Measurements from ENCODE around the gene UBE2D2. TPM values are rescaled to one million over a fixed set of nuclear protein-coding genes. Genes with fewer than 3 reads are reported as not detected.
"Not testable (repeated sequence)": the region's sequence is repeated elsewhere in the genome, so short reads cannot be mapped to it uniquely, and the experiment has no call there.

UBE2D2 gene
- total RNA-seq, 6 experiments from 2014 or later, result 38.3 to 68.3 (median 53.1) TPM

GRCh38 chr5:139597134-139597533 is 36.0 kb downstream of the UBE2D2 start:
- H3K27me3 ChIP-seq, result no peaks in the 10 kb centered on the region
- H3K27ac ChIP-seq, result no peak overlapping the region
- H3K36me3 ChIP-seq, result peaks cover 1 to 20% (median 9%) of the 10 kb centered on the region in 4 donors
- intact Hi-C loops (cut with DNase I), result no loop called here
- H3K4me1 ChIP-seq, result no peaks in the 10 kb centered on the region
- no peak for ATAC-seq
- no peak for TF ChIP-seq CTCF (IDR thresholded peaks at IDR 0.05)
- no peak for TF ChIP-seq POLR2A (IDR thresholded peaks at IDR 0.05)
- no peak for DNase-seq
- H3K4me3 ChIP-seq, result no peak overlapping the region
- no peaks in the 10 kb centered on the region for H3K9me3 ChIP-seq

GRCh38 chr5:139598601-139598965 is 37.4 kb downstream of the UBE2D2 start:
- ATAC-seq; H3K9me3 ChIP-seq; DNase-seq; H3K27me3 ChIP-seq; H3K4me1 ChIP-seq; H3K27ac ChIP-seq; H3K4me3 ChIP-seq; intact Hi-C loops (cut with DNase I): not testable (repeated sequence)
- 100% methylated on average over 5 of the region's 5 CpGs for WGBS (ENCODE audit: insufficient coverage, low coverage, low lambda C conversion rate, missing lambda C conversion rate)
- H3K36me3 ChIP-seq, result peaks cover 1 to 34% (median 12%) of the 10 kb centered on the region in 4 donors

DNA sequence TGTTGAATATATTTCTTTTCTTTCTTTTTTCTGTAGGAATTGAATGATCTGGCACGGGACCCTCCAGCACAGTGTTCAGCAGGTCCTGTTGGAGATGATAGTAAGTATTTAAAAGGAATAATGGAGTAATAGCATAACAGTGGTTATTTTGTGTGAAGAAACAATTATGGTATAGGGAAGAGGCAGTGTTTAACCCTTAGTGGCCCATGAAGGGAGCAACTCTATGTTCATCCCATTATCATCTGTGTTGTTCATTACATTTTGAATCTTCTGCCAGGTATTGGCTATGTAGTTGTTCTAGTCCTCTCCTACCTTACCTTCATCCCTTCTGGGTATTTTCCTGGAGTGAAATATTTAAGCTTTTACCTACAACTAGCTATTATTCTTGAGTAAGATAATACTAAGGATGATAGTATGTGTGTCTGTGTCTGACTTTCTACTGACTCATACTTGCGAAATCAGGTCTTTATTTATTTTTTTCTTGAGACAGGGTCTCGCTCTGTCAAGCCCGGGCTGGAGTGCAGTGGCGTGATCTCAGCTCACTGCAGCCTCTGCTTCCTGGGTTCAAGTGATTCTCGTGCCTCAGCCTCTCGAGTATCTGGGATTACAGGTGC is 39.3 kb downstream of the UBE2D2 start:
- TF ChIP-seq POLR2A (IDR thresholded peaks at IDR 0.05) (no peak), CTCF (IDR thresholded peaks at IDR 0.05) (no peak)
- Histone ChIP-seq H3K4me3 (no peak overlapping the region), H3K27me3 (no peaks in the 10 kb centered on the region), H3K4me1 (no peaks in the 10 kb centered on the region), H3K27ac (no peak overlapping the region), H3K9me3 (no peaks in the 10 kb centered on the region), H3K36me3 (peaks cover 1 to 38% (median 12%) of the 10 kb centered on the region in 4 donors)
- ATAC-seq (no peak), DNase-seq (no peak)
- intact Hi-C loops (cut with DNase I), result no loop called here
- 84% methylated on average over 4 of the region's 7 CpGs for WGBS (ENCODE audit: insufficient coverage, low coverage, low lambda C conversion rate, missing lambda C conversion rate)

DNA sequence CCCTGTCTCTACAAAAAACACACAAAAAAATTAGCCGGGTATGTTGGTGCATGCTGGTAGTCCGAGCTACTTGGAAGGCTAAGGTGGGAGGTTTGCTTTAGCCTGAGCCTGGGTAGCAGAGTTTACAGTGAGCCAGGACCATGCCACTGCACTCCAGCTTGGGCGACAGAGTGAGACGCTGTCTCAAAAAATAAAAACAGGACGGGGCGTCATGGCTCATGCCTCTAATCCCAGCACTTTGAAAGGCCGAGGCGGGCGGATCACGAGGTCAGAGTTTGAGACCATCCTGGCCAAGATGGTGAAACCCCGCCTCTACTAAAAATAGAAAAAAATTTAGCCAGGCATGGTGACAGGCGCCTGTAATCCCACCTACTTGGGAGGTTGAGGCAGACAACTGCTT is 40.3 kb downstream of the UBE2D2 start:
- no peak overlapping the region for H3K4me3 ChIP-seq
- ATAC-seq (no peak), DNase-seq (no peak)
- no peak overlapping the region for H3K27ac ChIP-seq
- no peaks in the 10 kb centered on the region for H3K4me1 ChIP-seq
- H3K9me3 ChIP-seq, result no peaks in the 10 kb centered on the region
- TF ChIP-seq POLR2A (IDR thresholded peaks at IDR 0.05) (no peak), CTCF (IDR thresholded peaks at IDR 0.05) (no peak)
- H3K27me3 ChIP-seq, result no peaks in the 10 kb centered on the region
- 88% methylated on average over 6 of the region's 12 CpGs for WGBS (ENCODE audit: insufficient coverage, low coverage, low lambda C conversion rate, missing lambda C conversion rate)
- peaks cover 1 to 38% (median 12%) of the 10 kb centered on the region in 4 donors for H3K36me3 ChIP-seq
- intact Hi-C loops (cut with DNase I), result no loop called here

DNA sequence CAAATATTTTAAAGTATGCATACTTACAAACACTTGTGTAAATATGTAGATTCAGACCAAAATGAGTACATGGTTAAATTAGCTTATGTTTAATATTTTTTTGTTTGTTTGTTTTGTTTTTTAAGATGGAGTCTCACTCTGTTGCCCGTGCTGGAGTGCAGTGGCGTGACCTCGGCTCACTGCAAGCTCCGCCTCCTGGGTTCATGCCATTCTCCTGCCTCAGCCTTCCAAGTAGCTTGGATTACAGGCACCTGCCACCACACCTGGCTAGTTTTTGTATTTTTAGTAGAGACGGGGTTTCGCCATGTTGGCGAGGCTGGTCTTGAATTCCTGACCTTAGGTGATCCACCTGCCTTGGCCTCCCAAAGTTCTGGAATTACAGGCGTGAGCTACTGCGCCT is 40.8 kb downstream of the UBE2D2 start:
- intact Hi-C loops (cut with DNase I); H3K9me3 ChIP-seq; ATAC-seq; H3K4me3 ChIP-seq; H3K27ac ChIP-seq; H3K27me3 ChIP-seq; DNase-seq; H3K4me1 ChIP-seq: not testable (repeated sequence)
- WGBS (ENCODE audit: insufficient coverage, low coverage, low lambda C conversion rate, missing lambda C conversion rate), result 87% methylated on average over 9 of the region's 9 CpGs
- peaks cover 1 to 38% (median 12%) of the 10 kb centered on the region in 4 donors for H3K36me3 ChIP-seq

DNA sequence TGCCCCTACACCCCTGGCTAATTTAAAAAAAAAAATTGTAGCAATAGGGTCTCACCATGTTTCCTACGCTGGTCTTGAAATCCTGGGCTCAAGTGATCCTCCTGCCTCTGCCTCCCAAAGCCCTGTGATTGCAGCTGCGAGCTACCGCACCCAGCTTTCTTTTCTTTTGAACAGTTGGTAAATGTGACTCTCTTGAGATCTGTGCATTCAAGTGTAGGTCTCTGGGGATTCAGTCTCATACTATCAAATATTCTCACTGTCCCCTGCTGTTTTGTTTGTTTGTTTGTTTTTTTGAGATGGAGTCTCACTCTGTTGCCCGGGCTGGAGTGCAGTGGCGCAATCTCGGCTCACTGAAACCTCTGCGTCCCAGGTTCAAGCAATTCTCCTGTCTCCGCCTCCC is 44.7 kb downstream of the UBE2D2 start:
- WGBS (ENCODE audit: insufficient coverage, low coverage, low lambda C conversion rate, missing lambda C conversion rate), result 80% methylated on average over 6 of the region's 8 CpGs
- H3K27me3 ChIP-seq, result no peaks in the 10 kb centered on the region
- DNase-seq (no peak), ATAC-seq (no peak)
- no peak overlapping the region for H3K27ac ChIP-seq
- intact Hi-C loops (cut with DNase I), result no loop called here
- peaks cover 0 to 30% (median 11%) of the 10 kb centered on the region in 4 donors for H3K36me3 ChIP-seq
- peaks cover 0 to 5% (median 0%) of the 10 kb centered on the region in 4 donors for H3K4me1 ChIP-seq
- no peak overlapping the region for H3K4me3 ChIP-seq
- TF ChIP-seq CTCF (IDR thresholded peaks at IDR 0.05) (no peak), POLR2A (IDR thresholded peaks at IDR 0.05) (no peak)
- H3K9me3 ChIP-seq, result no peaks in the 10 kb centered on the region
